CD4-positive, alpha-beta T cell (primary cell): ENCODE measurements around the gene TAF1C. TPM values are rescaled to one million over a fixed set of nuclear protein-coding genes. Genes with fewer than 3 reads are reported as not detected.

ENCODE experiments used
- ATAC-seq: fragments of 200-7000 bp; cut with Tn5 transposase; one replicate; pipeline ENCODE4 v1.10.0; 2022; ENCODE audit warnings: mild to moderate bottlenecking; ENCODE audit not compliant: poor library complexity
- CTCF ChIA-PET: fragments of 350-600 bp; sonication (Branson Sonifier 250); formaldehyde crosslinking; loops from one replicate; lab custom pipeline; 2021; ENCODE audit warnings: antibody characterized with exemption, inconsistent platforms; lab: Charles Lee
- POLR2A ChIA-PET: fragments of 350-600 bp; sonication (Branson Sonifier 250); formaldehyde crosslinking; loops from one replicate; lab custom pipeline; 2021; ENCODE audit warnings: antibody characterized with exemption, inconsistent platforms; lab: Charles Lee
- DNase-seq, 14 experiments: peaks; one replicate each; pipeline ENCODE4 v3.0.0-alpha.2; 2013 to 2020; ENCODE audit warnings: mixed read lengths in 2 of 14
- H3K27ac ChIP-seq, 2 donors: one replicate each; pipeline versions ENCODE4 v1.5.1 to v1.7.0; 2013; ENCODE audit warnings: low read length in 2 of 2, low read depth in 1 of 2, mild to moderate bottlenecking in 1 of 2
- H3K27me3 ChIP-seq, 2 experiments: 1 replicate in 1 of 2; 2 replicates in 1 of 2; pipeline versions ENCODE4 v1.6.1 to v1.7.0; 2013; ENCODE audit warnings: low read length in 2 of 2, control low read depth in 1 of 2, mild to moderate bottlenecking in 1 of 2, moderate library complexity in 1 of 2; ENCODE audit not compliant: insufficient read depth in 2 of 2, control insufficient read depth in 1 of 2
- H3K36me3 ChIP-seq: one replicate; pipeline ENCODE4 v1.6.1; 2013; ENCODE audit warnings: low read length, control low read depth; ENCODE audit not compliant: insufficient read depth
- H3K4me1 ChIP-seq: one replicate; pipeline ENCODE4 v1.6.1; 2013; ENCODE audit warnings: low read length, control low read depth; ENCODE audit not compliant: insufficient read depth
- H3K4me3 ChIP-seq: one replicate; pipeline ENCODE4 v1.5.1; 2013; ENCODE audit warnings: mild to moderate bottlenecking, low read length, moderate library complexity
- H3K9me3 ChIP-seq, 2 experiments: 1 replicate in 1 of 2; 2 replicates in 1 of 2; pipeline versions ENCODE4 v1.6.1 to v1.7.0; 2013; ENCODE audit warnings: low read length in 2 of 2, mild to moderate bottlenecking in 2 of 2, control low read depth in 1 of 2, moderate library complexity in 1 of 2; ENCODE audit not compliant: control insufficient read depth in 1 of 2, insufficient read depth in 1 of 2
- H3K27ac Mint-ChIP-seq: one replicate; pipeline ENCODE4 v1.8.0; 2020; ENCODE audit warnings: mixed read lengths
- H3K27me3 Mint-ChIP-seq: one replicate; pipeline ENCODE4 v1.8.0; 2021; ENCODE audit warnings: mixed read lengths
- H3K36me3 Mint-ChIP-seq: one replicate; pipeline ENCODE4 v1.8.0; 2021; ENCODE audit warnings: low read depth, mixed read lengths
- H3K4me1 Mint-ChIP-seq: one replicate; pipeline ENCODE4 v1.8.0; 2021; ENCODE audit warnings: low read depth, mixed read lengths
- H3K4me3 Mint-ChIP-seq: one replicate; pipeline ENCODE4 v1.8.0; 2020; ENCODE audit warnings: mild to moderate bottlenecking, mixed read lengths
- H3K9me3 Mint-ChIP-seq: one replicate; pipeline ENCODE4 v1.8.0; 2020; ENCODE audit warnings: mixed read lengths
- intact Hi-C, 2 experiments: fragments of 100-400 bp; cut with DNase I in 1 of 2; cut with micrococcal nuclease in 1 of 2; formaldehyde crosslinking; loops; one replicate each; pipeline versions ENCODE4 v1.15.1 to v1.9.0; 2023 to 2025; cut with DNase I, micrococcal nuclease
- total RNA-seq, 174 experiments: library from RNA in 2 of 174; stranded (reverse) in 2 of 174; gene quantifications; one replicate each; pipeline ENCODE4 v1.2.3 and lab custom pipeline; 2021 to 2026
- TF ChIP-seq, protein P1 (sequence below): fragments of 200-600 bp; IDR thresholded peaks from one replicate; pipeline ENCODE4 v1.8.0; 2022; ENCODE audit warnings: antibody characterized with exemption, mild to moderate bottlenecking

The TAF1C gene
- total RNA-seq, 2 experiments from 2014 or later, result 75.6 to 82.1 TPM

DNA sequence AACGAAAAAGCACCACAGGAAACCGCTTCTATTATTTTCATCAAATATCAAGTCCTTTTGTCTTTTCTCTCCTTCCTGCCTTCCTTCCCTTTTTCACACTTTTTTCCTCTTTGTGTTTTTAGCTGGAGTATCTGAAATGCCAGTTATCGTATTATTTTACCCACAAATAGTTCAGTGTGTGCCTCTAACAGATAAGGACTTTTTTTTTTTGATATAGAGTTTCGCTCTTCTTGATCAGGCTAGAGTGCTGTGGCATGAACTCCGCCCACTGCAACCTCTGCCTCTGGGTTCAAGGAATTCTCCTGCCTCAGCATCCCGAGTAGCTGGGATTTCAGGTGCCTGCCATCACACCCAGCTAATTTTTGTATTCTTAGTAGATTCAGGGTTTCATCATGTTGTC, 31.1 kb downstream of the TAF1C start:
- Mint-ChIP-seq H3K27ac (no peak overlapping the region), H3K9me3 (no peaks in the 10 kb centered on the region), H3K4me1 (no peaks in the 10 kb centered on the region), H3K36me3 (no peaks in the 10 kb centered on the region), H3K27me3 (peaks cover 34% of the 10 kb centered on the region), H3K4me3 (no peak overlapping the region)
- H3K4me1 ChIP-seq, result no peaks in the 10 kb centered on the region
- DNase-seq (no peak), ATAC-seq (no peak)
- H3K36me3 ChIP-seq, result no peaks in the 10 kb centered on the region
- CTCF ChIA-PET, result no interaction called here
- no peaks in the 10 kb centered on the region for H3K9me3 ChIP-seq
- TF ChIP-seq, protein P1, sequence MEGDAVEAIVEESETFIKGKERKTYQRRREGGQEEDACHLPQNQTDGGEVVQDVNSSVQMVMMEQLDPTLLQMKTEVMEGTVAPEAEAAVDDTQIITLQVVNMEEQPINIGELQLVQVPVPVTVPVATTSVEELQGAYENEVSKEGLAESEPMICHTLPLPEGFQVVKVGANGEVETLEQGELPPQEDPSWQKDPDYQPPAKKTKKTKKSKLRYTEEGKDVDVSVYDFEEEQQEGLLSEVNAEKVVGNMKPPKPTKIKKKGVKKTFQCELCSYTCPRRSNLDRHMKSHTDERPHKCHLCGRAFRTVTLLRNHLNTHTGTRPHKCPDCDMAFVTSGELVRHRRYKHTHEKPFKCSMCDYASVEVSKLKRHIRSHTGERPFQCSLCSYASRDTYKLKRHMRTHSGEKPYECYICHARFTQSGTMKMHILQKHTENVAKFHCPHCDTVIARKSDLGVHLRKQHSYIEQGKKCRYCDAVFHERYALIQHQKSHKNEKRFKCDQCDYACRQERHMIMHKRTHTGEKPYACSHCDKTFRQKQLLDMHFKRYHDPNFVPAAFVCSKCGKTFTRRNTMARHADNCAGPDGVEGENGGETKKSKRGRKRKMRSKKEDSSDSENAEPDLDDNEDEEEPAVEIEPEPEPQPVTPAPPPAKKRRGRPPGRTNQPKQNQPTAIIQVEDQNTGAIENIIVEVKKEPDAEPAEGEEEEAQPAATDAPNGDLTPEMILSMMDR, result no peak
- no peak overlapping the region for H3K27ac ChIP-seq
- POLR2A ChIA-PET, result no interaction called here
- peaks cover 0 to 10% of the 10 kb centered on the region in 2 experiments for H3K27me3 ChIP-seq
- no peak overlapping the region for H3K4me3 ChIP-seq
- intact Hi-C loops, result no loop called here

DNA sequence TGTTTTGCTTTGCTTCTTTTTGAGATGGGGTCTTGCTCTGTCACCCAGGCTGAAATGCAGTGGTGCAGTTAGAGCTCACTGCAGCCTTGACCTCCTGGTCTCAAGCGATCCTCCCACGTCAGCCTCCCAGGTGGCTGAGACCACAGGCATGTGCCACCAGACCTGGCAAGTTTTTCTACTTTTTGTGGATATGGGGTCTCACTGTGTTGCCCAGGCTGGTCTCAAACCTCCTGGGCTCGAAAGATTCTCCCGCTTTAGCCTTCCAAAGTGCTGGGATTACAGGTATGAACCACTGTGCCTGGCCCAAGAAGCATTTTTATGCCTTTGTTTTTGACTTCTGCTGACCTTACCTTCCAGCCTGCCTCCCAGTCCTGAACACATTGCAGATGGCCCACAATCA, 31.6 kb downstream of the TAF1C start:
- no peaks in the 10 kb centered on the region for H3K9me3 Mint-ChIP-seq

DNA sequence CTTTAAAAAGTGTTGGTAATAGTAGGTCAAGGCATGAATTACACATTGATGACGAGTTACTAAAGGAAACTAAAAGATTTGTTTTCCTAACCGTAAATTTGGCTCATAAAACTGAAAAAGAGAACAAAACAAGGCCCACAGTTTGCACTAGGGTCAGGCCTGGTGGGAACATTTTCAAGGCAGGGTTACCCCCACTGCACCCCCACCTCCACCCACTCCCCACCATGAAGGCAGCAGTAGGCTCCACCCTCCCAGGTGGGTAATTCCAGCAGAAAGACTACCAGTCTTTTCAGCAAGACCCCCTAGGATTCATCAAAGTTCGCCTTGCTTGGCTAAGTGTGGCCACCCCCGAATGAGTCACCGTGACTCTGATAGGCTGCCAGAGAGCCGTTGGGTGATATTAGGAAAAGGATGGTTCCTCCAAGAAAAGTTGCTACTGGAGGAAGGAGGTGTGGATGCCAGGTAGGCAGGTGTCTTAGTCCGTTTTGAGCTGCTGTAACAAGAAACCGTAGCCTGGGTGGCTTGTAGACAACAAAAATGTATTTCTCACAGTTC, 33.1 kb downstream of the TAF1C start:
- Histone ChIP-seq H3K4me1 (no peaks in the 10 kb centered on the region), H3K9me3 (no peaks in the 10 kb centered on the region), H3K36me3 (no peaks in the 10 kb centered on the region), H3K27me3 (peaks cover 0 to 3% of the 10 kb centered on the region in 2 experiments), H3K27ac (no peak overlapping the region), H3K4me3 (no peak overlapping the region)
- CTCF ChIA-PET, result no interaction called here
- Mint-ChIP-seq H3K4me3 (no peak overlapping the region), H3K9me3 (no peaks in the 10 kb centered on the region), H3K27ac (no peak overlapping the region), H3K4me1 (no peaks in the 10 kb centered on the region), H3K27me3 (peaks cover 26% of the 10 kb centered on the region), H3K36me3 (no peaks in the 10 kb centered on the region)
- POLR2A ChIA-PET, result no interaction called here
- no peak for ATAC-seq
- DNase-seq, result no peak
- TF ChIP-seq, protein P1, result no peak
- intact Hi-C loops, result no loop called here

More for the DNA sequence above, 31.6 kb downstream of the TAF1C start:
- Histone ChIP-seq H3K27ac (no peak overlapping the region), H3K4me3 (no peak overlapping the region), H3K4me1 (no peaks in the 10 kb centered on the region), H3K27me3 (peaks cover 0 to 6% of the 10 kb centered on the region in 2 experiments), H3K9me3 (no peaks in the 10 kb centered on the region), H3K36me3 (no peaks in the 10 kb centered on the region)
- Mint-ChIP-seq H3K27ac (no peak overlapping the region), H3K27me3 (peaks cover 34% of the 10 kb centered on the region), H3K36me3 (no peaks in the 10 kb centered on the region), H3K4me3 (no peak overlapping the region), H3K4me1 (no peaks in the 10 kb centered on the region)
- POLR2A ChIA-PET, result no interaction called here
- CTCF ChIA-PET, result no interaction called here
- TF ChIP-seq, protein P1, result no peak
- ATAC-seq (no peak), DNase-seq (no peak)
- intact Hi-C loops, result no loop called here
